RWPE2 (cell line): Measurements from ENCODE around the gene PRDM16.

Experiments
- ATAC-seq: fragments of 200-7000 bp; cut with Tn5 transposase; 3 replicates; pipeline ENCODE4 v1.9.1; 2021; ENCODE audit warnings: low read depth
- DNase-seq: peaks from one replicate; pipeline ENCODE4 v3.0.0-alpha.2; 2020; ENCODE audit warnings: low spot score
- H3K27ac ChIP-seq: fragments of 450-650 bp; 2 replicates; pipeline ENCODE4 v1.5.1; 2017; ENCODE audit warnings: mild to moderate bottlenecking; ENCODE audit not compliant: poor library complexity, severe bottlenecking
- H3K27me3 ChIP-seq: fragments of 250-450 bp; sonication (Bioruptor Pico); 2 replicates; pipeline ENCODE4 v1.5.1; 2021; ENCODE audit warnings: mild to moderate bottlenecking, moderate library complexity; ENCODE audit not compliant: insufficient read depth, poor library complexity, severe bottlenecking
- H3K36me3 ChIP-seq: fragments of 250-450 bp; sonication (Bioruptor Pico); 2 replicates; pipeline ENCODE4 v1.5.1; 2020; ENCODE audit warnings: low read depth, mild to moderate bottlenecking, moderate library complexity
- H3K4me1 ChIP-seq: fragments of 250-450 bp; sonication (Bioruptor Pico); 2 replicates; pipeline ENCODE4 v1.5.1; 2021; ENCODE audit warnings: mild to moderate bottlenecking, moderate library complexity; ENCODE audit not compliant: insufficient read depth, poor library complexity, severe bottlenecking
- H3K4me3 ChIP-seq: fragments of 250-450 bp; sonication (Bioruptor Pico); 2 replicates; pipeline ENCODE4 v1.5.1; 2021; ENCODE audit warnings: mild to moderate bottlenecking, moderate library complexity; ENCODE audit not compliant: severe bottlenecking
- H3K9me3 ChIP-seq: fragments of 250-450 bp; sonication (Bioruptor Pico); 2 replicates; pipeline ENCODE4 v1.5.1; 2021; ENCODE audit warnings: mild to moderate bottlenecking, moderate library complexity; ENCODE audit not compliant: severe bottlenecking
- CTCF ChIP-seq: fragments of 450-650 bp; IDR thresholded peaks from one replicate; pipeline ENCODE4 v1.5.1; 2017; ENCODE audit warnings: mild to moderate bottlenecking, moderate library complexity; ENCODE audit not compliant: poor library complexity, severe bottlenecking

PRDM16 gene

GRCh38 chr1:3336641-3337630 is 267.9 kb downstream of the PRDM16 start:
- Histone ChIP-seq H3K4me3 (no peak overlapping the region), H3K27me3 (no peaks in the 10 kb centered on the region), H3K9me3 (no peaks in the 10 kb centered on the region), H3K36me3 (no peaks in the 10 kb centered on the region), H3K4me1 (no peaks in the 10 kb centered on the region), H3K27ac (no peak overlapping the region)
- no peak for DNase-seq
- TF ChIP-seq CTCF: no peak
- ATAC-seq: no peak

DNA sequence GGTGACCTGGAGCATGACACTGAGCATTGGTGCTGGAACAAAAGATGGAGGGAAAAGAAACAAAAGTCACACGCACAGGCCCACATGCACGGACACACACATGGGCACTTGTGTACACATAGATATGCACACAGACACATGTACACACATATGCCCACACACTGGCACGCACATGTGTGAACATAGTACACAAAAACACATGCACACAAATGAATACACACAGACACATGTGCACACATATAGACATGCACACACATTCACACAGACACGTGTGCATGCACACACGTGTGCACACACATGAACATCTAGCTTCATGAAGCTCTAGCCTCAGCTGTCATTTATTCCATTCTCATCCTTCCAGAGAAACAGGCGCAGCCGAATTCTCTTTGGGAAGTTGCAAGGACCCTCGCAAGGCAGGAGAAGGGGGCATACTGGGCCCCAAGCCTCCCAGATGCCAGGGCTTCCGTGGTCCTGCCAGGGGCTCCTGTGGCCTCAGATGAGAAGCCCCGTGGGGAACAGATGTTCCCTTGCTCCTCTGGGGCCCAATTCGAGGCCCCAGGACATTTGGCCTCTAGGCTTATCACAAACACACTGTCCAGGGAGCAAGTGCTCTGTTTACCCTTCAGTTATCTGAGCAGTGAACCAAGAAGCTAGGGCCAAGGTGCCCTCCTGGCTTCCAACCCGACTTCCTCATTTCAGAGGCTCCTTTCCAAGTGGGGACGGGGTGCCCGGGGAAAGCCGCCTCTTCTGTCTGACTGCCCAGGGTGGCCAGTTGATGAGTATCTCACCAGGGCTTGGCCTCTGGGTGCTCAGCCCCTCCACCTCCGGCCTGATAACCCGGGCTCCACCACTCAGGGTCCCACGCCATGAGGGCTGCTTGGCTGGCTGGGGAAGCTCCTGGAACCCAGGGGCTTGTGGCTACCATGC is 269.1 kb downstream of the PRDM16 start:
- H3K27me3 ChIP-seq: no peaks in the 10 kb centered on the region
- no peaks in the 10 kb centered on the region for H3K36me3 ChIP-seq
- no peaks in the 10 kb centered on the region for H3K4me1 ChIP-seq
- no peak for DNase-seq
- H3K9me3 ChIP-seq: no peaks in the 10 kb centered on the region
- TF ChIP-seq CTCF: no peak
- no peak overlapping the region for H3K4me3 ChIP-seq
- ATAC-seq: no peak
- no peak overlapping the region for H3K27ac ChIP-seq

DNA sequence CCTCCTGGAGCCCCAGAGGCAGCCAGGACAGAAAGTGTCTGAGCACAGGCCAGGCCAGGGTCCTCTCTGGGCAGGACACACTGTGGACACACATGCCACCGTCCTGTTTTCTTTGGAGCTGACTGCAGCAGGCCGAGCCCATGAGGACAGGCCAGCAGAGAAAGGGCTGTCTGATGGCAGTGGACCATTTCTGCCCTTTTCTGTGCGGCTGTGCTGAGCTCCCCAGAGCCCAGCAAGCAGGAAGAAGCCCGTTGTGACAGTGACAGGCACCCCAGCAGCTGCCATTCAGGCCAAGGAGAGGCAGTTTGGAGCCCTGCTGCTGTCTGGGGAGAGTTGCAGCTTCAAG is 269.7 kb downstream of the PRDM16 start:
- H3K27ac ChIP-seq: no peak overlapping the region
- no peaks in the 10 kb centered on the region for H3K9me3 ChIP-seq
- H3K27me3 ChIP-seq: no peaks in the 10 kb centered on the region
- H3K4me1 ChIP-seq: no peaks in the 10 kb centered on the region
- no peak for TF ChIP-seq CTCF
- DNase-seq (no peak), ATAC-seq (no peak)
- H3K4me3 ChIP-seq: no peak overlapping the region
- H3K36me3 ChIP-seq: no peaks in the 10 kb centered on the region

GRCh38 chr1:3339856-3340255 is 270.9 kb downstream of the PRDM16 start:
- no peaks in the 10 kb centered on the region for H3K4me1 ChIP-seq
- H3K9me3 ChIP-seq: no peaks in the 10 kb centered on the region
- TF ChIP-seq CTCF: no peak
- no peak overlapping the region for H3K4me3 ChIP-seq
- no peaks in the 10 kb centered on the region for H3K36me3 ChIP-seq
- no peak for DNase-seq
- H3K27me3 ChIP-seq: no peaks in the 10 kb centered on the region
- ATAC-seq: no peak
- no peak overlapping the region for H3K27ac ChIP-seq
